ENCODE measurements around the gene FAM193B.

Gene FAM193B

DNA sequence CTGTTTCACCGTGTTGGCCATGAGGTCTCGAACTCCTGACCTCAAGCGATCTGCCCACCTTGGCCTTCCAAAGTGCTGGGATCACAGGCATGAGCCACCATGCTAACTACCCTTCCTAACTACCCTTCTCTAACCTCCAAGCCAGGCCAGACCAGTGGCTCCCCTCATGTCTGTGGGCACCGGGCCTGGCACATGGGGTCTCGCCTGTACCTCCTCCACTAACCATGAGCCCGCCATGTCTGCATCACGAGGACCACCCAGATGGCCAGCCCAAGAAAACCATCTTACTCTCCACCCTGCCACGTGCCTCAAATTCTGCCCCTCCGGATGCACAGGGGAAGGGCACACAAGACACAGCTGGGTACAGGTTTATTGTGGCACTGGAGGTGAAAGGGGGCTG is 71.3 kb downstream of the FAM193B start:
- no peak for DNase-seq

DNA sequence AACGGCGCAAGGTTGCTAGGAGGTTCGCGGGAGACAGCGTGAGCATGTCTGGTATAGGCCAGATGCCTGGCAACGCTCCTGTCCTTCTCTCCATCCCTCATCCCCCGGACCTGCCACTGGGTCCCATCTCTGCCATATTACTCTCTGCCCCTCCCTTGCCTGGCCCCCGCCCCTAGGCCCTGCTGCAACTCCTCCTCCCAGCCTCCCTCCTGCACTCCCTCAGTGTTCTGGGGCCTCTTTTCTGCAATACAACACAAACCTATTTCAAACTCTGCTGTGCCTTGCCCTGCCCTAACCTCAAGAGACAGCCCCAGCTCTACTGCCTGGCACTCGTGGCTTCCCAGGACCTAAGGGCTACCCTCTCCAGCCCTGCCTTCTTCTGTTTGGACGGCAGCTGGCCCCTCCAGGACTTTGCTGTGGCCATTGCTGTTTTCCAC is 72.0 kb downstream of the FAM193B start:
- DNase-seq: no peak

DNA sequence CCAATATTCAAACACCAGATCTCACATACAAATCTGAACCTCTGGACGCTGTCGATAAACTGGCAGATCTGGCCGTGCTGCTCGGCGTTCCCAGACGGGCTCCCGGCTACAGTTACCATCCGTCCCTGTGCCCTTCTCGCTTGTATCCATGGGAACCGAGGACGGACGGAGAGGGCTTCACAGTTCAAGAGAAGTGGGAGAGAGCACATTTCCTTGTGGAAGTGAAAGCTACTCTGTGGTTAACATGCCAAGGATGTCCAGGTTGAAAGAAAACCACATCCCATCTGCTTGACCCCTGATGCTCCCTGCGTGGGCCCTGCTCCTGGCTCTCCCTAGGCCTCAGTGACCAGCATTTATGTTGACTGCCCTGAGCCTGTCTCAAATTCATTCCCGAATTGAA is 74.6 kb downstream of the FAM193B start:
- DNase-seq: no peak

DNA sequence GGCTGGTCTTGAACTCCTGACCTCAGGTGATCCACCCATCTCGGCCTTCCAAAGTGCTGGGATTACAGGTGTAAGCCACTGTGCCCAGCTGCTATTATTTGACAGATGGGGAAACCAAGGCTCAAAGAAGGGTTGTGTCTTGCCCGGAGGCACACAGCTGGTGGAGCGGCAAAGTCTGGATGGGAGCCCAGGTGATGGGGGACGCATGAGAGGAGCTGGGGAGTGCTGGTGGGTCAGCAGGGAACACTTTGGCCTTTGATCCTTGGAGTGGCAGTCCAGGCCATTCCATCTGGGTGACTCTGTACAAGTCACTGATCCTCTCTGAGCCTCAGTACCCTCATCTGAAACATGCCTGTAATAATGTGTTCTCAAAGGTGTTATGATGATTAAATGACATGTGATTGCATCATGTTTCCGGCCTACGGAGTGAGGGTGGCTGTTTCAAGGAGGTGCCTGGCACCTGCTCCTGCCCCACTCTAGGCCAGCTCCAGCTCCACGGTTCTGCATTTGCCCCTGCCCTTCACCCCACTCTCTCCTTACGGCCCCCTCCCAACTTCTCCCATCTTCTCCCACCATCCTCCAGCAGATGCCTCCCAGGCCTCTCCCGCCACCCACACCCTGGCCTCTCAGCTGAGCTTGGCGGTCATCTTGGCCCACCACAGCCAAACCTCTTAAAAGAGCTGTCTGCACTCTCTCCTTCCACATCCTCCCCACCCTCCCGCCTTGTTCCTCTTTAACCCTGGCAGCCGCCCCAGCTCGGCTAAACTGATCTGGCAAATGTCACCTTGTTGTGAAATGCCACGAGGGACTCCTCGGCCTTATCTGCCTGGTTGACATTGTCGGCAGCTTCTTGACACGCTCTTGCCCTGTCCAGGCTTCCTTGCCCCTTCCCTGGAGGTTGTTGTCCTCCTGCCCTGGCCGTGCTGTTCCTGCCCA is 75.4 kb downstream of the FAM193B start:
- DNase-seq: no peak

GRCh38 chr5:177477701-177478477 is 76.5 kb downstream of the FAM193B start:
- DNase-seq: no peak

- DNase-seq: no peak
Observed at GRCh38 chr5:177476531-177477233, 77.7 kb downstream of the FAM193B start.

GRCh38 chr5:177475563-177476427 is 78.6 kb downstream of the FAM193B start:
- DNase-seq: no peak

DNA sequence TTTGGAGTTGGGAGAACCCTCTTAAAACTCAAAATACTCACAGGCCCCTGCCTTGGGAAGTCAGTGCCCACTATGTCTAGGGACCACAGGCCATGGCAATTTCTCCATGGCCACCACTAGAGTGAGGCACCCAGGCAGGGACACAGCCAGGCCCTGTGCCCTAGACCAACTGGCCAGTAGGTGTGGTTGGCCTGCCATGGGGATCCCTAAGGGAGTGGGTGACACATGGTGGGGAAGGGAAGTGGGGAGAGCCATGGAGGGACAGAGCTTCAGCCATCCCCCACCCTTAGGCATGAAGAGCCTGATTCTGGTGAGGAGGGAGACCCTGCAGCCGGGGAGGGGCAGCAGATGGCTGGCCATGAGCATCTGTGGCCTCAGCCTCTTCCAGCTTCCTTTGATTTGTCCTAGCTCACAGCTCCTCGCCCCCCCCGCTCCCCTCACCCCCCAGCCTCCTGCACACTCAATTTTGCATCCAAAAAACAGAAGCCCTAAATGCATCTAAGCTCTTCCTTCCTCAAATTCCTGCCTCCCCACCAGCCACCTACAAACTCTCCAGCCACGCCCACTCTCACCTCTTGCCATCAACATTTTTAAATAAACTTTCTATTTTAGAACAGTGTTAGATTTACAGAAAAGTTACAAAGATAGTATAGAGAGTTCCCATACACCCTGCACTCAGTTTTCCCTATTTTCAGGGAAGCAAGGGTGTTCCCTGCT is 79.4 kb downstream of the FAM193B start:
- no peak for DNase-seq

- no peak for DNase-seq
Observed at GRCh38 chr5:177474002-177474476, 80.3 kb downstream of the FAM193B start.

DNA sequence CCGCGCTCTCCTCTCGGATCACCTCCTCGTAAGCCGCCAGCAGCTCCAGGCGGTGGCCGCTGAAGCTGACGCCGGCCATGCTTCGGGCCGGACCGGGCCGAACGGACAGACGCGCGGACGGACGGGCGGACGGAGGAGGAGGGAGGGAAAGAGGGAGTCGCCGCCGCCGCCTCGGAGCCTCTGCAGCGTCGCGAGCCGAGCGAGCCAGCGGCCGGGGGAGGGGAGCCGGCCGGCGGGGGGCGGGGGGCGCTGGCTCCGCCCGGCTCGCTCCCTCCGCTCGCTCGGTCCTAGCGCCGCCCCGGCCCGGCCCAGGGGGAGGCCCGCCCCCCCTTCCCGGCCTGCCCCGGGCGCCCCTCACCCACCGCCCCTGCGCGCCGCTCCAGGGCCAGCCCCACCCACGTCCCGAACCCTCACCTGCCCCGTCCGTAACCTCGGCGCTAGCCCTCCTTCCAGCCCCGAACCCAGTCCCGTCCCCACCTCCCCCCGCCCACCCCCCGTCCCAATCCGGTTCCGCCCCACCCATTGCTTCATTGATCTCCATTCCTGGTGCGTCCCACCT is 80.8 kb downstream of the FAM193B start, which contains the start of gene DBN1:
Gene DBN1, minus strand, starts transcription at position 192 of the 559 bp plus-strand sequence. Its CDS starts 113 bp downstream, at position 79.
- no peak for DNase-seq

DNA sequence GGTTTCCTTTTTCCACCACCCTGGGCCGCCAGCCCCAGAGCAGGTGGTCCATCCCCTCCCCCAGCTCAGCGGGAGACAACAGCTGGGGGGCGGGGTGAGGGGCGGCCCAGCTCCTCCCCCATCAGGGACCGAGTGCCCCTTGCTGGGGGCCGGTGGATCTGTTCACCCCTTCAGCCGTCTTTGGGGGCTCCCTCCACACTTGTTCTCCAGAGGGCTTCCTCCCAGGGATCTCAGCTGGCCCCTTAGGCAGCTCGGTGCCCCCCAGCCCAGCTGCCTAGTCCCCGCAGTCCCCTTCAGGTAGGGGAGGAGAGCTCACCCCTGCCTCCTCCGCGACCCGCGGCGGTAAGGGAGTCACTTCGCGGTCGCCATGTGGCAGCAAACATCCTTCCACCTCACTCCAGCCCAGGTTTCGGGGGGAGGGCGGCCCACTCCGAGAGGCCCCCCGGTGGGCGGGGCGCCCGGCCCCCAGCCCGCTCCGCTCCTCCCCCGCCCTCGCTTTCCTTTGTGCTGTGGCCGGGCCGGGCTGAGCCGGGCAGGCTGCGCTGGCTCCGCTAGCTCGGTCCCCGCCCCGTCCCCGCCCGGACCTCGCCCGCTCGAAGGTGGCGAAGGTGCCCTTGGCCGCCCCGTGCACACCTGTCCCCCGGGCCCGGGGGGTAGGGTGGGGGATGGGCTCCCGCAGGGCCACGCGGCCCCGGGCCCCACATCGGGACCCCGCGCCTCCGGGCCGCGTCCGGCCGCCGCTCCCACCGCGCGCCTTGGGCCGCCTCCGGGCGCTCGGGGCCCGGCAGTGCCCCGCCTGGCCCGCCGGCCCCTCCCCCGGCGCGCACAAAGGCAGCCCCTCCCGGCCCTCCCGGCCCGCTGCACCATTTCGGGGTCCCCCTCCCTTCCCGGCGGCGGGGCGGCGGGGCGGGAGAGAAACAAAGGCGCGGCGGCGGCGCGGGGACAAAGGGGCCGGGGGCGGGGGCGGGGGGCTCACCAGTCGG is 81.6 kb downstream of the FAM193B start:
- DNase-seq: peak; percentile 77

DNA sequence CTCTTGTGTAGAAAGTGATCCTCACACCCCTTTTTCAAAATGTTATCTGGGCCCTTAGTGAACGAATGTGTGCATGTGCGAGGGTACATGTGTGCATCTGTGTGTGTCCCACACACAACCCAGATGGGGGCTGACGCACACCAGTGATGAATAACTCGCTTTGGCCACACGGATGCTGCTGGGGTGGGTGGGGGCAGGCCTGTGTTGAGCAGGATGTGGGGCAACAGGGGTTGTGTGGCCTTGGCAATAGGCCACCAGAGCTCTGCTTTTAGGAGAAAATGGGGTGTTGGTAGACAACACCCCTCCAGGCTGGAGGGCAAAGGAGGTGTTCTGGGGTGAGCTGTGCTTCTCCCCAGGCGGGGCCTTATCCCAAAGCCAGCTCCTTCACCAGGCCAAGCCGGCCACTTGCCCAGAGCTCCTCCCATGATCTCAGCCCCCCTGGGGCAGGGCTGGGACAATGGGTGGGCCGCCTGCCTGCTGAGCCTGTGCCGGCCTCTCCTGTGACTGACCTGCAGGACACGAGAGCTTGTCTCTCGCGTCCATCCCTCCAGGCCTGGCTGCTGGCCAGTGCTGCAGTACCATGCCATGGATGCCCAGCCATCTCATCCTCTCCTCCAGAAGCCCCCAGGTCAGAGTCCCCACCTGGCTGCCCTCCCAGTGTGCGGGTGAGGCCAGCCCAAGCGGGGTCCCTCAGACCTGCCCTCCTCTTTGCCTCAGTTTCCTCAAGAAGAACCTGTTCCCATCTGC is 82.6 kb downstream of the FAM193B start:
- DNase-seq: no peak

DNA sequence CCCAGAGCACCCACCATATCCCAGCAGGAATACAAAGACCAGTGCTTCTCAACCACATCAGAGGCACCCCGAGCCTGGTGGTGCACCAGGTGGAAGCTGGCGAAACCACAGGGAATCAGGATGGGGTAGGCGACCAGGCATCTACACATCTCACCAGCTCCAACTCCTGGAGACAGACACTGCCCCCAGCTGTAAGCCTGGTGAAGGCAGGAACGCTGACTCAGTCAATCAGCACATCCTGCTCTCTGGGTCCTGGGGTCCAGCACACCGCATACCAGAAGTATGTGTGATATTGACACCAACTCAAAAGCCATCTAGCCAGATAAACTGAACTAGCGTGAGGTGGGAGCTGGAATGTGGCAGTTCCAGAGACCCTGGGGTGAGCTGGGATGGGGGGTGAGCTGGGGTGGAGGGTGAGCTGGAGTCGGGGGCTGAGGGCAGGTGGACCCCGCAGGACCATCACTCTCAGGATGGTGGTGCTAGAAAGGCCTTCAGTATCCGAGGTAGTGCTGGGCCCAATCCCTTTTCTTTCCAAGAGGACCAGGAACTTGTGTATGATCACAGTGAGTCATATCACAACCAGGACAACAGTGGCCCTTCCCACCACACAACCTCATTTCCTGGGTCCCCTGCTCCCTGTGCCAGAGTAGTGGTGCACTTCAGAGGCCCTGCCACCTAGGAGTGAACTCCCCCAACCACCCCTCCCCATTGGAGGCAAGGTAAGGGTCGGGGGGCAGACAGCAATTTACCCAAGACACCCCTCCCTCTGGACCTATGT is 83.4 kb downstream of the FAM193B start:
- no peak for DNase-seq

All from activated effector memory CD4-positive, alpha-beta T cell treated with anti-CD3 and anti-CD28 coated beads, Interleukin-2, amount 50 U/mL, for 16 hours (primary cell).